Mucosa of descending colon (tissue), 3 donors: ENCODE measurements around the gene SLX9. TPM values are rescaled to one million over a fixed set of nuclear protein-coding genes. Genes with fewer than 3 reads are reported as not detected.

ENCODE experiments used
- ATAC-seq: fragments of 200-7000 bp; cut with Tn5 transposase; one replicate; pipeline ENCODE4 v1.9.1; 2020; ENCODE audit warnings: mild to moderate bottlenecking, moderate library complexity
- DNase-seq, 3 donors: peaks; one replicate each; pipeline ENCODE4 v3.0.0-alpha.2; 2020
- H3K36me3 ChIP-seq: fragments of 200-600 bp; one replicate; pipeline ENCODE4 v1.8.0; 2021; ENCODE audit warnings: low read depth, mild to moderate bottlenecking
- H3K4me1 ChIP-seq: fragments of 200-600 bp; one replicate; pipeline ENCODE4 v1.8.0; 2021; ENCODE audit warnings: low read depth, mild to moderate bottlenecking
- H3K4me3 ChIP-seq: fragments of 200-600 bp; one replicate; pipeline ENCODE4 v1.8.0; 2021; ENCODE audit warnings: mild to moderate bottlenecking
- H3K9me3 ChIP-seq: fragments of 200-600 bp; one replicate; pipeline ENCODE4 v1.8.0; 2021; ENCODE audit warnings: mild to moderate bottlenecking
- CTCF ChIP-seq: fragments of 200-600 bp; IDR thresholded peaks from one replicate; pipeline ENCODE4 v1.8.0; 2022; ENCODE audit warnings: antibody characterized with exemption, mild to moderate bottlenecking
- intact Hi-C, 2 donors: fragments of 100-400 bp; cut with DNase I in 1 of 2; cut with micrococcal nuclease in 1 of 2; formaldehyde crosslinking; loops; one replicate each; pipeline versions ENCODE4 v1.11.0 to v1.11.1; 2022; cut with DNase I, micrococcal nuclease
- total RNA-seq, 3 donors: library from RNA; stranded (reverse); fragmentation: NEBNext Ultra II Directional in 2 of 3; extraction: Animal tissue kit (Norgen Biotek cat#: 25700) in 2 of 3; gene quantifications; one replicate each; pipeline versions ENCODE4 v1.2.1 to v1.2.4, GENCODE V29; 2021 to 2023
- donor health status: DM: no; HTN: no; CAD: no; lungs with moderate emphysema.
- donor health status: DM: no; HTN: no; CAD: no.
- donor health status: DM: no; HTN: yes; CAD: no.

Gene SLX9
- total RNA-seq, 3 donors from 2014 or later = 19.8 to 42.2 (median 20.9) TPM

GRCh38 chr21:44994695-44995342 lies 55.0 kb downstream of the SLX9 start:
- no peak for TF ChIP-seq CTCF
- no peak for ATAC-seq
- DNase-seq = peak in 2 of 3 donors; percentile 17 to 31
- H3K4me1 ChIP-seq = no peaks in the 10 kb centered on the region
- H3K4me3 ChIP-seq = no peak overlapping the region
- intact Hi-C loops = no loop called here
- H3K9me3 ChIP-seq = no peaks in the 10 kb centered on the region
- no peaks in the 10 kb centered on the region for H3K36me3 ChIP-seq

- no peak for TF ChIP-seq CTCF
- DNase-seq (peak in 2 of 3 donors; percentile 21 to 46), ATAC-seq (no peak)
Observed at GRCh38 chr21:44995343-44995941, 55.6 kb downstream of the SLX9 start.

GRCh38 chr21:44996096-44996495 lies 56.3 kb downstream of the SLX9 start:
- intact Hi-C loops = no loop called here
- DNase-seq (peak in 2 of 3 donors; percentile 8 to 25), ATAC-seq (no peak)
- no peaks in the 10 kb centered on the region for H3K36me3 ChIP-seq
- no peaks in the 10 kb centered on the region for H3K9me3 ChIP-seq
- H3K4me1 ChIP-seq = no peaks in the 10 kb centered on the region
- H3K4me3 ChIP-seq = no peak overlapping the region
- no peak for TF ChIP-seq CTCF

More at GRCh38 chr21:44995343-44995941, 55.6 kb downstream of the SLX9 start:
- intact Hi-C loops = no loop called here
- Histone ChIP-seq H3K4me1 (no peaks in the 10 kb centered on the region), H3K9me3 (no peaks in the 10 kb centered on the region), H3K36me3 (no peaks in the 10 kb centered on the region), H3K4me3 (no peak overlapping the region)

- H3K4me3 ChIP-seq = no peak overlapping the region
- TF ChIP-seq CTCF = no peak
- DNase-seq = peak in 1 of 3 donors; percentile 29
- intact Hi-C loops = no loop called here
- H3K36me3 ChIP-seq = no peaks in the 10 kb centered on the region
- no peaks in the 10 kb centered on the region for H3K9me3 ChIP-seq
- no peaks in the 10 kb centered on the region for H3K4me1 ChIP-seq
- no peak for ATAC-seq
Observed at GRCh38 chr21:44996501-44996921, 56.7 kb downstream of the SLX9 start.

GRCh38 chr21:44996983-44997936 lies 57.4 kb downstream of the SLX9 start:
- intact Hi-C loops = no loop called here
- ATAC-seq = no peak
- no peak for TF ChIP-seq CTCF
- H3K4me1 ChIP-seq = no peaks in the 10 kb centered on the region
- no peak overlapping the region for H3K4me3 ChIP-seq
- no peaks in the 10 kb centered on the region for H3K9me3 ChIP-seq
- DNase-seq = peak in 2 of 3 donors; percentile 11 to 34
- H3K36me3 ChIP-seq = no peaks in the 10 kb centered on the region
